Stimulated activated CD8-positive, alpha-beta memory T cell treated with anti-CD3 and anti-CD28 coated beads, Interleukin-15, amount 100 ng/mL, for 1 hour (primary cell): ENCODE data around the gene SMAD5.

ENCODE experiments used
- DNase-seq: peaks from one replicate; pipeline ENCODE4 v3.0.0-alpha.2; 2020; ENCODE audit warnings: low read depth

Gene SMAD5

DNA sequence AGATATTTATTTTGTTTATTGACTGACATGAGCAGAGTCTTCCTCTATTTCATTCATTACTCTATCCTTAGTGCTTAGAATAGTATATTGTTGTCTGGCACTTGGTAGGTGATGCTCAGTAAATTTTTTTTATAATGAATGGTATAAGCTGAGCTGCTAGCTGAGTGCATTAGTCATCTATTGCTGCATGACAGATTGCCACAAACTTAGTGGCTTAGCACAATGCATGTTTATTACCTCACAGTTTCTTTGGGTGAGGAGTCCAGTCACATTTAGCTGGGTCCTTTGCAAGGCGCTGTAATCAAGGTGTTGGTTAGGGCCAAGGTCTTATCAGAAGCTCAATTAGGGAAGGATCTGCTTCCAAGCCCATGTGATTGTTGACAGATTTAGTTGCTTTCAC, 23.1 kb downstream of the SMAD5 start:
- no peak for DNase-seq

DNA sequence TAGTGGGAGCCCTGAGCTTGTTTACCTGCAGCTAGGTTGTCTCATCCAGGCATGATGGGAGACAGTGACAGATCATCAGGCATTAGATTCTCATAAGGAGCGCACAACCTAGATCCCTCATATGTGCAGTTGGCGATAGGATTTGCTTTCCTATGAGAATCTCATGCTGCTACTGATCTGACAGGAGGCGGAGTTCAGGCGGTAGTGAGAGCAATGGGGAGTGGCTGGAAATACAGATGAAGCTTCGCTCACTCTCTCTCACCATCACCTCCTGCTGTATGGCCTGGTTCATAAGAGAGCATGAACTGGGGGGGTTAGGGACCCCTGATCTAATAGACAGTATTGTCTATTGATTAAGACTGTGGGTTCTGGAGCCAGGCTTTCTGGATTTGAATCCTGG, 24.9 kb downstream of the SMAD5 start:
- DNase-seq = no peak

DNA sequence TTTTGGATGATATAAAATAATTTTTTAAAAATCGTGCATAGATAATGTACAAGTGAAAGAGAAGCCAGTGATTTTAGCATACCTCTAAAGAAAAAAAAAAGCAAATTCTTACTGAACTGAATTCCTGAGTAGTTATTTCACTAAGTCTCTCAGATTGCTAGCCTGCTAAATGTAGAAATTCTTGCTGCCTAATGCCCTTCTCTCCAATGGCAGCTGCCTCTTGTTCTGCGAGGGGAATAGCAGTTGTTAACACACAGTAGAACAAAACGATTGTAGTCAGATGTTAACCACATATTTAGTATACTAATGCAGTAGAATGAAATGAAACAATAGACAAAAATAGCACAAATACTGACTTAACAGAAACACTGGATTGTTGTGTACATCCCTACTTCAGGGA, 26.8 kb downstream of the SMAD5 start:
- DNase-seq = no peak

DNA sequence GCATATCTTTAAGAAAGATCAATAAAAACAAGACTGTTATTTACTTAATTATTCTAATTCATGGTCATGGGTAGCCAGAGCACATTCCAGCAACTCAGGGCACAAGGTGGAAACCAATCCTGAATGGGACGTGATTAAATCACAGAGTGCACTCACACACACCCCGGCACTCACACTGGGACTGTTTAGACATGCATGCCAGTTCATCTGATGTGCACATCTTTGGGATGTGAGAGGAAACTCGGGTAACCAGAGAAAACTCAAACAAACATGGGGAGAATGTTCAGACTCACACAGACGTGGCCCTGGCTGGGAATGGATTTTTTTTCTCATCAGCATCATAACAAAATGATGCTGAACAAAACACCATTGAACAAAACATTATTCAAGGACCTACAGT, 29.4 kb downstream of the SMAD5 start:
- no peak for DNase-seq

DNA sequence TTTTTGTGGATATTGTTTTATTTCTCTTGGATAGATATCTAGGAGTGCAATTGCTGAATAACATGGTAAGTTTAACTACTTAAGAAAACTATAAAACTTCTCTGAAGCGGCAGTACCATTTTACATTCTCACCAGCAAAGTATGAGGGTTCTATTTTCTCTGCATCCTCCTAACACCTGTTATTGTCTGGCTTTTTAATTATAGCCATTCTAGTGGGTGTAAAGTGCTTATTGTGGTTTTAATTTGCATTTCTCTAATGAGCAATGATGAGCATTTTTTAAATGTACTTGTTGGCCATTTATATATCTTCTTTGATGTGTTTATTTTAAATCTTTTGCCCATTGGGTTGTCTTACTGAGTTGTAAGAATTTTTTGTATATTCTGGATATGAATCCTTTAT, 31.6 kb downstream of the SMAD5 start:
- DNase-seq = no peak

DNA sequence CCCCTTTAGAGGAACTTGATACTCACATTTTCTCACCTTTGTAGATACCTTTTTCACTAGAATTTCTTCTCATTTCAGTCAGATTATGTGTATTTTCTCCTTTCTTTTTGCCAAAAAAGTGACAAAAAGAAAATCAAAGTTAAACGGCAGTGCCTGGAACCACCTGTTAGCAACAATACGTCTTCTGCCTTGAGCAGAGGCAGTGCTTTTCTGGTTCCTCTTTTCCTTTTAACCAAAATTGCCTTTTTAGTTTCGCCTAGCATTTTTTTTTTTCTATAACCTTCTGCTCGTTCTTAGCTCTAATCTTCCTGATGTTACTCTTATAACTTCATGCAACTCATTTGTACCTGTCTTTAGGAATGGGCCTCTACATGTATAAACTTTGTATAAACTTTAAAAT, 34.3 kb downstream of the SMAD5 start:
- no peak for DNase-seq

DNA sequence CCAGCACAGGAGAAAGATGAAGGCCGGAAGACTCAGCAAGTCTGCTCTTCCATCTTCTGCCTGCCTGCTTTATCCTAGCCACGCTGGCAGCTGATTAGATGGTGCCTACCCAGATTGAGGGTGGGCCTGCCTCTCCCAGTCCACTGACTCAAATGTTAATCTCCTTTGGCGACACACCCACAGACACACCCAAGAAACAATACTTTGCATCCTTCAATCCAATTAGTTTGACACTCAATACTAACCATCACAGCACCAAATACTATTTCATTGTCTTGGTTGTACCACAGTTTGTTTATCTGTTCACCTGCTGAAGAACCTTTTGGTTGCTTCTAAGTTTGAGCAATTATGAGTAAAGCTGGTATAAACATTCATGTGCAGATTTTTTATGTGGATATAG, 36.6 kb downstream of the SMAD5 start:
- DNase-seq = no peak

DNA sequence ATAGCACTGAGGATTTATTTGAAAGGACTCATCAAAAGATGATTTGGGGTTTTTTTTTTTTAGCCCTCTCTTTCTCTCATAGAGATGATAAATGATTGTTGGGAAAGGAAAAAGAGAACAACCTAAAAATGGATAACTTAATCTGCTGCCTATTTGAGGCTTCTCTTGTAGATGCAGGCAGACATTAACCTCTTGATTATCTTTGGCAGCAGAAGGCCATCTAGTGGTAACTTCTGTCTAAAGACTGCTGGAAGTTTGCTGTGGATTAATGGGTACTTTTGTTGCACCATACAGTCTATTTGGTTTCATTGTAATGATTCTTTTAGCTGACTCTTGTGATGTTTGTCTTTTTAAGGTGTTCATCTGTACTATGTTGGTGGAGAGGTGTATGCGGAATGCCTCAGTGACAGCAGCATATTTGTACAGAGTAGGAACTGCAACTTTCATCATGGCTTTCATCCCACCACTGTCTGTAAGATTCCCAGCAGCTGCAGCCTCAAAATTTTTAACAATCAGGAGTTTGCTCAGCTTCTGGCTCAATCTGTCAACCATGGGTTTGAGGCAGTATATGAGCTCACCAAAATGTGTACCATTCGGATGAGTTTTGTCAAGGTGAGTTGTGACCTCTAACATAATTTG, 41.5 kb downstream of the SMAD5 start:
- no peak for DNase-seq

DNA sequence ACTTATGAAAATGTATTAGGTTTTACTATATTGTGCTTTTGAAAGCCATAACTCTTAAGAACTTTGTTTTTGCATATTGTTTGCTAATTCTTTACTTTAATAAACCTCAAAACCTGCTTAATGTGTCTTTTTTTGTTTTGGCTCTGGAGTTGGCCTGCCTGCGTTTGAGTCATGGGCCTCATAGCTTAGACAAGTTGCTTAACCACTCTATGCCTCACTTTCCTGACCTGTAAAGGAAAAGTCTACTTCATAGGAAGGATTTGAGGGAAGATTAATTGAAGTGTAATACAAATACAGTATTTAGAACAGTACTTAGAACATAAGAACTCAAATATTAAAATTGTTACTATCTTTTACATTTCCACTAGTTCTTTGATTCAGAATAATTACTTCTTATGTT, 50.0 kb downstream of the SMAD5 start:
- no peak for DNase-seq

DNA sequence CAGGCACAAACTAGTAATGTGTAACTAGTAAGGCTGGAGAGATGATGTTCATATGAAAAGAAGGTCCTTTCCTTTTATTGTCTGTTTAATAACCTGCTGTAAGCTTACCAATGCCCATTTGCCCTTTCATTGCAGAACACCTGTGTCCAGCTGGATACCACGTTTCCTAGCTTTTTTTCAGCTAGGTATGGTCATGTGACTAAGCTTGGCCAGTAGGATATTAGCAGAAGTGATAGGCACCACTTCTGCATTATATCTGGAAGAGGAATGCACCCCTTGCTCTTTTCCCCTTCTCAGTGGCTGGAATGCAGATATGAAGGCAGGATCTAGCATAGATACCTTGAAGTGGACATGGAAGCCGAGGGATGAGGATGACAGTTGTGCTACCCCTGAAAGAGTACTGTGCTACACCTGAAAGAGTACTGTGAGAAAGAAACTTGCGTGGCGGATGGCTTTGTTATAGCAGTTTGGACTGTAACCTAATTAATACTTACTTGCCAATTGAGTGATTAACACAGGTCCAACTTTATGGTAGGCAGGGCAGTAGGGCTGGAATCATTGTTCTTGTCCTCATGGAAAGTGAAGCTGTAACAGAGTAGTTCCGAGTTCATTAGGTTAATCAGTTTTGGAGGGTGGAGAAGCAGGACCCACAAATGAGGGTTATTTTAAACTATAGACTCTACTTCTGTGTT, 53.5 kb downstream of the SMAD5 start:
- DNase-seq = no peak

DNA sequence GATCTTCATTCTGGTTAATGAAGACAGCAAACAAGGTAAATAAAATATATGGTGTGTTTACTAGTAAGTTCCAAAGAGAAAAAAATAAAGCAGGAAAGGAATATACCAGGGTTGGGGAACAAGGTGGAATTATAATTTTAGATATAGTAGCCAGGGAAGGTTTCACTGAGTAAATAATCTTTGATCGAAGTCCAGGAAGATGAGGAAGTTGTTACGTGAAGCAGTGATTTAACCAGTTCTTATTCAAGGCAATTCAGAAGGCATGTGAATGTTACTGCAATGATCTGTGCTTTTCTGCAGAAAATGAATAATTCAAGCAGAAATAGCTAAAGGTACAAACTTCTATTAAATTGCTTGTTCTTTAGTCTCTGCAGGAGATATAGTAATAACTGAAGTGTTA, 54.2 kb downstream of the SMAD5 start:
- DNase-seq = no peak

DNA sequence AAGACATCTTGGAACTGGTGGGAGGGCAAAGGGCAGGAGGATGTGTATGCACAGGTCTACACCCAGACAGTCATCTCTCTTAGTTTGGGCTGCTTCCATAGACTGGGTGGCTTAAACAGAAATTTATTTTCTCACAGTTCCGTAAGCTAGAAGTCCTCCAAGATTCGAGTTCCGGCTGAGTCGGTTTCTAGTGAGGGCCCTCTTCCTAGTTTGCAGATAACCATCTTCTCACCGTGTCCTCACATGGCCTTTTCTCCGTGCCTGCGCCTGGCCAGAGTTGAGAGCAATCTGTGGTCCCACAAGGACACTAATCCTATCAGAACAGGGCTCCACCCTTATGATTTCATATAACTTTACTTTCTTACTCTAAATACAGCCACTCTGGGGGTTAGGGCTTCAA, 56.2 kb downstream of the SMAD5 start:
- no peak for DNase-seq

DNA sequence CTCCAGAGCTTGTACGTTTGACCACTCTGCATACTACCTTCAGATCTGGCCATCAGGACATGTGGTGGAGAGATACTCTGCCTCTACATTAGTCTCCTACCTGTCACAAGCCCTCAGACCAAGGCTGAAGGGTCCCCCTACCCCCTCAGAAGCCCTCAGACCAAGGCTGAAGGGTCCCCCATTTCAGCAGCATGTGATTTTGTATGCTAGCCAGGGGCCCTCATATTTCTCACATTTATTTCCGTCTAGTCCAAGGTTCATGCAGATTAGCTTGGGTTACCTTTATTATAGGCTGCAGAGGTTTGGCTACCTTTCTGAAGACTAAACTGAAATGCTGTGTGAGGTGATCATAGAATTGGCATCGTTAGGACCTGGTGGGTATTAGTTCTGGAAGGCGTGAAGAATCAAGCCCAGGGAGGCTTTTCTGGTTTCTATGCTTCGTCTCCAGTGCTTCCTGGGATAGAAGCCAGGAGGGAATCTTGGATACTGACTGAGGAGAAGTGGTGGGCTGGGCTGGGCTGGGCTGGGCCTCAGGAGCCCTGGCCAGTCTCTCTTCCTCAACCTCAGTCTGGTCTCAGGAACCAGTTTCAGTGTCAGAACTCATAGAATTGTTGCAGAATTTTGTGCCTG, 57.6 kb downstream of the SMAD5 start:
- DNase-seq = no peak

DNA sequence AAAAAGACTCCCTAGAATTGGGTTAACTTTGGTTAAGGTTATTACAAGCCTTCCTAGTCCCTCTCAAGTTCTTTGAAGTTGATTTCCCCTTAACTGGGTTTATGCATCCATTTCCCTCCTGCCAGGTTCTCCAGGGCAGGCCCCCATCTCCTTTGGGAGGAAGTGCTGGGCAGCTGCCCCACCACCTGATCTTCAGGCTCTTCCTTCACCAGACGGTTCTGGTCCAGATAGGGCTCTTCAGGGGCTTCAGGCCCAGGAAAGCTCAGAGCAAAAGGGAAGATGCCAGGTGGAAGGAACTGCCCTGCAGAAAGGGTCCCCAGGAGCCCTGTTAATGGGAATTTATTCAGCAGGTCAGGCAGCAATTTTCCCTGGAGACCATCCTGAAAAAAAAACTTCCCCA, 58.3 kb downstream of the SMAD5 start:
- DNase-seq = no peak

DNA sequence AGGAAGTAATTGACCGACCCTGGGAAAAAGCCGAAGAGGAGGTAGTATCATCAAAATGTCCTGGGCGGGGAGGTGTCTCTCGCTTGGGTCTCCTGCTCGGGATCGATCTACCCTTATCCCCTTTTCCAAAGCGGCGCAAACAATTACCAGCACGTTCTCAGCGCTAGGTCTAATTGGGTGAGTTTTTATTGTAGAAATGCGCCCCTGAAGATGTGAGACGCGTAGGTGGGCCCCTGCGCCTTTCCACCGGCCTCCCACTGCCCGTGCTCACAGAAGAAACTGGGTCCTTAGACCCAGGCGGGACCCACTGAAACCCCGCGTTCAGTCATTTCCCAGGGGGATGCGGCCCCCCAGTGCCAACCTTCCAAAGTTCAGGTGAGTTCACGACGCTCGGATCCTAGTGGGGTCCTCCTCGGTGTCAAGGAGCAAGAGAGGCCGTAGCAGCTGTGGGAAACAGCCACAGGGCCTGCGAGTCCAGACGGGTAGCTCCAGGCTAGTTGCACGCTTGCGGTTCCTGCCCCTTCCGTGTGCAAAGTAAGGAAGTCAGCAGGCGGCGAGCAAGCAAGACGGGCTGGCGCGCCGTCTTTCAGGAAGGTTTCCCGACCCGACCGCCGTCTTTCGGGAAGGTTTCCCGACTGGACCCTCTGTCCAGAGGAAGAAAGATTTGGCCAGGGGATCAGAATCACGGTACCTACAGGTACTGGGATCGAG, 58.8 kb downstream of the SMAD5 start:
- DNase-seq = no peak

DNA sequence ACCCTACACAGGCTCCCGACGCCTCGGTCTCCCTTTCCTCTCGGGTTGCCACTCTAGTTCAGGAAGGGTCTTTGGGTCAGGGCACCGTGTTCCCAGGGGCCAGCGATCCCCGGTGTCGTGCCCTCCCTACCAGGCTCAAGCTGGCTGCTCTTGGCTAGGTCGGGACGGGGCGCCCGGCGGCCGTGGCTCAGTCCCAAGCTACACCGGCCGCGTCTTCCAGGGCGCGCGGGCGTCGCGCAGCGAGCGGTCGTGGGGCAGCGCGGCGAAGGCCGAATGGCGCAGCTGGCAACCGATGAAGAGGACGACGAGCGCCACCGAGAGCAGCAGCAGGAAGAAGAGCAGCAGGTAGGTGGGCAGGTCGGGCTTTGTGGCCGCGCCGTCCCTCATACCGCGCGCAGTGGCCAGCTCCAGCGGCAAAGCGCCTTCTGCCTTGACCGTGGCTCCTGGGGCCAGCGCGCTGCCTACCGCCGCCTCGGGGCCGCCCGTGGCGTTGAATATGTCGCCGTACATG, 59.4 kb downstream of the SMAD5 start:
- DNase-seq = no peak

DNA sequence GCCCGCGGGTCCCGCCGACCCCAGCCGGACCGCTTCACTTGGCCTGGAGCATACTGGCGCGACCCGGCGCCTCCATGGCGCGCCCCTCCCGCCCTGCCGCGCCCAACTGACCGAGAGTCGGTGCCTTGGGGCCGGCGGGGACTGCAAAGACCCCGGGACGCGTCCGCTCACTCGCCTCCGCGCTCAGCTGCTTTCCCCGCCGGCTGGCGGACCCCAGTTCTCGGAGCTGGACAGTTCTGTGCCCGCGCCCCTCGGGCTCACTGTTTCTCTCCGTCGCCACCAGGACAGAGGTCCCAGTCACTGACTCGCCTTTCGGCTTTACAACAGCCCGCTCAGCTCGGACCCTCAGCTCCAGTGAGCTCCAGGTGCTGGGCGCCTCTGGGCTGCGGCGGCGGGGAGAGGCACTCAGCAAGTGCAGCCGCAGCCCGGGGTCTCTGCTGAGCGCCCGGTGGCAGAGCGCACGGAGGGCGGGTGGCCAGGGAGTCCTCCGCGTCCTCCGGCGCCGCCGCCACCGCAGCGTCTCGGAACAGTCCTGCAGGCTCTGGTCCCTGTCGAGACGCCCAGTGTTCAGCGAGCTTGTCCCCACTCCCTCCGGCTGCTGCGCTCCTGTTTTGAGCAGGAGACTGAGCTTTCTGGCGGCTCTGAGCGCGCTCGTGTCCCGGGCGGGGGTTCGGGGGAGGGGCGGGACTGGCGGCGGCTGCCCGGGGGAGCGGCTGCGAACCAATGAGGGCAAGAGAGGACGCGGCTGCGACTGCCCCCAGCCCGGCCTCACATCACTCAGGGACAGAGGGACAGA, 60.1 kb downstream of the SMAD5 start, which contains the start of gene SMIM32:
SMIM32 (minus strand) TSS at position 637 of the 796 bp plus-strand sequence. CDS start 638 bp downstream, outside the sequence.
- DNase-seq = no peak

DNA sequence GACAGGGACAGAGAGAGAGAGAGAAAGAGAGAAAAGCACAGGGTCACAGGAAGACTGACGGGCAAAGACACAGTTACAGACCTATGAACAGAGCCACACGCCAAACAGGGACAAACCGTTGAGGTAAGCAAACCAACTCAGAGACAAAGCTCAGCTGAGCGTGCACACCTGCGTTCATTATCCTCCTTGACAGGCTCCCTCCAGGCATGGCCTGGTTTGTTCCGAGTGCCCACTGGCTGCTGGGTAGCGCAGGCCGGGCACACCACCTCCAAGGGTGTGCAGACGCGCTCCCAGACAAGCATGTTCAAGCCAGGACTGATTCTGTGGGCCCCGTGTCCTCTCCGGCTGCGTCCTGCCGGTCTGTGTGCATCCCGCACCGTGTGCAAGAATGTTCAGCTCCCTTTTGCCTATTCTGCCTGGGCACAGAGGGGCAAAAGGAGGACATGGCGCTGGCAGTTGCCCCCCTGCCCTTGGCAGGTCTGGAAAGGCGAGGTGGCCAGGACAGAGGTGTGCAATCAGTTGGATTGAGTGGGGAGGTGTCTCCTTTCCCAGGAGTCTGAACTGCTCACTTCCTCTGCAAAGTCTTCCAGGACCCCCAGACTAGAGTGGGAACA, 60.8 kb downstream of the SMAD5 start:
- DNase-seq = no peak

DNA sequence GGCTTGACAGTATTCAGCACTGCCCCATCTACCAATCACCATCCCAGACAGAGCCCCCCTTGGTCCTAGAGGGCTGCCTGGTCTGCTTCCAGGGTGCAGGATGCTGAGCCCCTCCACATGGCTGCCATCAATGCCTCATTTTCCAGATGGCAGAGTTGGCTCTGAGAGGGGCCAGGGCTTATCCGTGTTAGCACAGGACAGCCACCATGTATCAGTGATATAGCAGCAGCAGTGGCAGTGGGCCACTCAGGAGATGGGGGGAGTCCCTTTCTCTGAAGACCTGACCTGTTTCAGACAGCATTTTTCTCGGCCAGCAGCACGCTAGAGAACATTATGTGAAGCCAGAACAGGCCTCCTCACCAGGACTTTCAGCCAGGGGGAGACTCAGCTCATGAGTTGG, 61.9 kb downstream of the SMAD5 start:
- no peak for DNase-seq

DNA sequence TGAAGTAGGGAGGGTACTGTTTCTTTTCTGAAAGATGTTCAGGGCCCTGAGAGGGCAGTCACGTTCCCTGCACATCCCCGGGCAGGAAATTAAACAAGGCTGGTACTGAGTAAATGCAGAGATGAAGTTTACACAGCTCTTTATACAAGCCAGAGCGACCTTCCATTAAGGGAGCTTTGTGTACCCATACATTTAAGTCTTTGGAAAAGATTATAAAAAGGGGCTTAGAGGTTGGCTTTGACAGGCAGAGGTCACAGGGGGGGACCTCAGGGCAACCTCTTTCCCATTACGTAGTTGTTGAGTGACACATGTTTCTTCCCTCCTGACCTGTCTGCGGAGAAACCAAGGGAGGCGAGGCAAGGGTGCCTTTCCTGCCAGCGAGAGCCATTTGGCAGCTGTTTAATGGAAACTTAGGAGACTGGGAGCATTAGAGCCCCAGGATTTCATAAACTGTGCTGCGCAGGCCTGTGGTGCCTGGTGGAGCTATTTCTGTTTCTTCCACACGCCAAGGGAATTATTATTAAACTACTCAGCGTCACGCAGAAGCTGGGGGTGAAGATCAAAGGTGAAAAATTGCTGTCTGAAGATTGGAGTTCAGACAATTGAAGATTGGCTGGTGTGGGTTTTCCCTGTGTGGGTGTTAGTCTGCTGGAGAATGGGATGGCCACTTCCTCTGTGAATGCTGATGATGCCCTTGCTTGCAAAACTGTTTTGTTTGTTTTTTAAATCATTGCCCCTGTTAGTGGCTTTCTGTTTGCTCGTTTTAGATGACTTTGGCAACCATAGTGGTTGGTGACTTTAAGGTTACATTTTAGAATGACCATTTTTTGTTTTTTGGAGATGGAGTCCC, 63.6 kb downstream of the SMAD5 start:
- no peak for DNase-seq
